ENCODE data around the gene MYO1H. TPM values are rescaled to one million over a fixed set of nuclear protein-coding genes. Genes with fewer than 3 reads are reported as not detected.

The MYO1H gene
- total RNA-seq, 4 donors from 2014 or later, result not detected

DNA sequence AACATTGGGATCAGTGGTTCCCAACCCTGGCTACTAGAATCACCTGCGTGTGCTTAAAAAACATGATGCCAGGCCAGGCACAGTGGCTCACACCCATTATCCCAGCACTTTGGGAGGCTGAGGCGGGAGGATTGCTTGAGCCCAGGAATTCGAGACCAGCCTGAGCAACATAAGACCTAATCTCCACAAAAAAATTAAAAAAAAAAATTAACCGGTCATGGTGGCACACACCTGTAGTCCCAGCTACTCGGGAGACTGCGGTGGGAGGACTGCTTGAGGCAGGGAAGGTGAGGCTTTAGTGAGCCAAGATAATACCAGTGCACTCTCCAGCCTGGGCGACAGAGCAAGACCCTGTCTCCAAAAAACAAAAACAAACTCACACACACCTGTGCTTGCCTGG is 127.4 kb downstream of the MYO1H start:
- intact Hi-C loops (cut with DNase I; ENCODE audit: low total_unique reads) (loop anchor here (5.0 kb wide), 1 partner anchor 48 kb away; no protein-coding TSS in a partner anchor), in situ Hi-C loops (cut with MboI; ENCODE audit: low pct_ligation_motif_present in 1 of 4, low pct_unique_long_range_greater_than_20kb in 1 of 4, low sequenced_read_pairs in 3 of 4) (no loop called here)
- H3K27me3 ChIP-seq, result no peaks in the 10 kb centered on the region
- TF ChIP-seq EP300 (IDR thresholded peaks at IDR 0.05; ENCODE audit: low read depth), result no peak
- no peak for TF ChIP-seq POLR2A (IDR thresholded peaks at IDR 0.05)
- TF ChIP-seq, protein P1, sequence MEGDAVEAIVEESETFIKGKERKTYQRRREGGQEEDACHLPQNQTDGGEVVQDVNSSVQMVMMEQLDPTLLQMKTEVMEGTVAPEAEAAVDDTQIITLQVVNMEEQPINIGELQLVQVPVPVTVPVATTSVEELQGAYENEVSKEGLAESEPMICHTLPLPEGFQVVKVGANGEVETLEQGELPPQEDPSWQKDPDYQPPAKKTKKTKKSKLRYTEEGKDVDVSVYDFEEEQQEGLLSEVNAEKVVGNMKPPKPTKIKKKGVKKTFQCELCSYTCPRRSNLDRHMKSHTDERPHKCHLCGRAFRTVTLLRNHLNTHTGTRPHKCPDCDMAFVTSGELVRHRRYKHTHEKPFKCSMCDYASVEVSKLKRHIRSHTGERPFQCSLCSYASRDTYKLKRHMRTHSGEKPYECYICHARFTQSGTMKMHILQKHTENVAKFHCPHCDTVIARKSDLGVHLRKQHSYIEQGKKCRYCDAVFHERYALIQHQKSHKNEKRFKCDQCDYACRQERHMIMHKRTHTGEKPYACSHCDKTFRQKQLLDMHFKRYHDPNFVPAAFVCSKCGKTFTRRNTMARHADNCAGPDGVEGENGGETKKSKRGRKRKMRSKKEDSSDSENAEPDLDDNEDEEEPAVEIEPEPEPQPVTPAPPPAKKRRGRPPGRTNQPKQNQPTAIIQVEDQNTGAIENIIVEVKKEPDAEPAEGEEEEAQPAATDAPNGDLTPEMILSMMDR (IDR thresholded peaks at IDR 0.05), result no peak
- no peak for TF ChIP-seq POLR2AphosphoS5 (IDR thresholded peaks at IDR 0.05)
- DNase-seq, result no peak
- no peaks in the 10 kb centered on the region for H3K36me3 ChIP-seq
- H3K9me3 ChIP-seq, result no peaks in the 10 kb centered on the region
- H3K4me3 ChIP-seq, result no peak overlapping the region
- 89 to 90% methylated on average over 2 to 7 of the region's 7 CpGs for WGBS, 2 donors (ENCODE audit: low coverage in 1 of 2)
- peaks cover 20 to 46% (median 37%) of the 10 kb centered on the region in 4 donors for H3K4me1 ChIP-seq
- H3K27ac ChIP-seq, result peak overlapping the region in 3 of 4 donors; percentile 88 to 96 (median 94)

- in situ Hi-C loops (cut with MboI; ENCODE audit: low pct_ligation_motif_present in 1 of 4, low pct_unique_long_range_greater_than_20kb in 1 of 4, low sequenced_read_pairs in 3 of 4), result no loop called here
- H3K36me3 ChIP-seq, result no peaks in the 10 kb centered on the region
- intact Hi-C loops (cut with DNase I; ENCODE audit: low total_unique reads), result loop anchor here (5.0 kb wide), 1 partner anchor 49 kb away; no protein-coding TSS in a partner anchor
These were observed 128.5 kb downstream of the MYO1H start for GRCh38 chr12:109475993-109476806.

GRCh38 chr12:109476807-109477184 is 129.1 kb downstream of the MYO1H start:
- WGBS, 2 donors (ENCODE audit: low coverage in 1 of 2), result 0% methylated on average over 6 to 11 of the region's 11 CpGs
- H3K4me1 ChIP-seq, result peaks cover 10 to 43% (median 30%) of the 10 kb centered on the region in 4 donors
- peak overlapping the region; percentile 60 to 88 (median 77) for H3K4me3 ChIP-seq
- TF ChIP-seq, protein P1 (IDR thresholded peaks at IDR 0.05), result no peak
- TF ChIP-seq EP300 (IDR thresholded peaks at IDR 0.05; ENCODE audit: low read depth) (no peak), POLR2A (IDR thresholded peaks at IDR 0.05) (no peak), POLR2AphosphoS5 (IDR thresholded peaks at IDR 0.05) (no peak)
- peak overlapping the region; percentile 88 to 96 (median 95) for H3K27ac ChIP-seq
- H3K36me3 ChIP-seq, result no peaks in the 10 kb centered on the region
- H3K9me3 ChIP-seq, result no peaks in the 10 kb centered on the region
- in situ Hi-C loops (cut with MboI; ENCODE audit: low pct_ligation_motif_present in 1 of 4, low pct_unique_long_range_greater_than_20kb in 1 of 4, low sequenced_read_pairs in 3 of 4) (no loop called here), intact Hi-C loops (cut with DNase I; ENCODE audit: low total_unique reads) (loop anchor here (5.0 kb wide), 1 partner anchor 49 kb away; no protein-coding TSS in a partner anchor)
- no peak for DNase-seq
- no peaks in the 10 kb centered on the region for H3K27me3 ChIP-seq

More at GRCh38 chr12:109475993-109476806, 128.5 kb downstream of the MYO1H start:
- Histone ChIP-seq H3K4me1 (peaks cover 10 to 43% (median 32%) of the 10 kb centered on the region in 4 donors), H3K9me3 (no peaks in the 10 kb centered on the region), H3K4me3 (peak overlapping the region; percentile 60 to 88 (median 77)), H3K27ac (peak overlapping the region; percentile 88 to 96 (median 95)), H3K27me3 (no peaks in the 10 kb centered on the region)
- no peak for TF ChIP-seq EP300 (IDR thresholded peaks at IDR 0.05; ENCODE audit: low read depth)
- 9 to 18% methylated on average over 7 to 19 of the region's 19 CpGs for WGBS, 2 donors (ENCODE audit: low coverage in 1 of 2)
- no peak for DNase-seq

DNA sequence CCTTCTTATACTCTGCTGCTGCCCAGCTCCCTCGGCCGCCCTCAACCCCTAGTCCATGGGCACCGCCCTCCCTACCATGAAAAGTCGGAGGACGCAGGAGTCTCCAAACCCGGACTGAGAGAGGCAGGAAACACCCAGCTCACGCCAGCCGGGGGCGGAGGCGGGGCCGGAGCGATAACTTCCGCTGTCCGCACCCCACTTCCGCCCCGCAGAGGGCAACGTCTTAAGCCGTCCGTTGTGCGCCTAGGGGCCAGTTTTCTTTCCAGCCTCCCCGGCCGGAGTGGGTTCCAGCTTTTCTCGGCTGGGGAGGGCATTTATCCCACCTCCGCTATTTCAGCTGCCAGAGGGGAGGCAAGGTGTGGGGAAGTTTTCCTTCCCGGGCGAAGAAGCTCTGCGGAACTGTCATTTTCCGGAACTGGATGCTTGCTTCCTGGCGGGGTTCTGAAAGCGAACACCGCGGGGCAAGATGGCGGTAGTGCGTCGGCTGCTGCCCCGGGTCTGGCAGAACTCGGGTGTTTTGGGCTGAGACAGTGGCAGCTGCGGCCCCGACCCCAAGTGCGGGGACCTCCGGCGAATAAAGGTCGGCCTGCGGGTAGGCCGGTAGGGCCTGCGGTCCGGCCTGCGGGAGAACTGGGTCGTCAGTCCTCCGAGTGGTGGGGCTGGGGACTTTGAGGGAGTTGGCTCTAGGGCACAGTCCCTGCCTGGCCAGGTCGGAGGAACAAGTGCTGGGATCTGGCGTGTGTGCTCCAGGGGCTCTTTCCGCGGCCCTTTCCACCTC is 129.7 kb downstream of the MYO1H start, which contains the start of the genes KCTD10 and UBE3B:
KCTD10 (minus strand) TSS at position 116 of the 778 bp plus-strand sequence; CDS start at position 78, 38 bp downstream.
UBE3B (plus strand) TSS at position 450 of the 778 bp plus-strand sequence. CDS start 5,918 bp downstream, outside the sequence.
- Histone ChIP-seq H3K36me3 (no peaks in the 10 kb centered on the region), H3K9me3 (no peaks in the 10 kb centered on the region), H3K4me1 (peaks cover 10 to 39% (median 30%) of the 10 kb centered on the region in 4 donors), H3K4me3 (peak within 1 kb of the TSS; percentile 60 to 88 (median 77)), H3K27me3 (no peaks in the 10 kb centered on the region), H3K27ac (peak within 1 kb of the TSS; percentile 88 to 96 (median 95))
- in situ Hi-C loops (cut with MboI; ENCODE audit: low pct_ligation_motif_present in 1 of 4, low pct_unique_long_range_greater_than_20kb in 1 of 4, low sequenced_read_pairs in 3 of 4) (no loop called here), intact Hi-C loops (cut with DNase I; ENCODE audit: low total_unique reads) (loop anchor here (5.0 kb wide), 1 partner anchor 50 kb away; no protein-coding TSS in a partner anchor)
- WGBS, 2 donors (ENCODE audit: low coverage in 1 of 2), result 0% methylated on average over 43 of the region's 54 CpGs; no CpG with 5 or more reads in 1 of the 2 donors
- peak; percentile 92 for DNase-seq
- TF ChIP-seq, protein P1 (IDR thresholded peaks at IDR 0.05), result peak in 4 of 5 experiments; percentile 9 to 64 (median 31)
- TF ChIP-seq POLR2AphosphoS5 (IDR thresholded peaks at IDR 0.05) (peak; percentile 92 to 93 (median 92)), EP300 (IDR thresholded peaks at IDR 0.05; ENCODE audit: low read depth) (peak; percentile 47), POLR2A (IDR thresholded peaks at IDR 0.05) (peak; percentile 81)
